ENCODE results near the gene PCYT1B. TPM values are rescaled to one million over a fixed set of nuclear protein-coding genes. Genes with fewer than 3 reads are reported as not detected.
"Not testable (repeated sequence)": the region's sequence is repeated elsewhere in the genome, so short reads cannot be mapped to it uniquely, and the experiment has no call there.

PCYT1B gene
- total RNA-seq, 2 donors from 2014 or later: 11.3 to 16.0 TPM

- no peaks in the 10 kb centered on the region for H3K36me3 ChIP-seq (ENCODE audit: control insufficient read depth, insufficient read depth, low read length)
- H3K4me3 Mint-ChIP-seq: no peak overlapping the region
- TF ChIP-seq CTCF (conservative IDR thresholded peaks at IDR 0.05): no peak
- H3K27ac Mint-ChIP-seq: no peak overlapping the region
- H3K9me3 ChIP-seq (ENCODE audit: control insufficient read depth, low read length): no peaks in the 10 kb centered on the region
- DNase-seq: no peak
- peak overlapping the region; percentile 44 for H3K27ac ChIP-seq (ENCODE audit: low read depth, low read length)
- no peaks in the 10 kb centered on the region for H3K27me3 ChIP-seq (ENCODE audit: control insufficient read depth, insufficient read depth, low read length, poor library complexity, severe bottlenecking)
- no peak overlapping the region for H3K4me3 ChIP-seq (ENCODE audit: low read length)
- no peaks in the 10 kb centered on the region for H3K36me3 Mint-ChIP-seq (ENCODE audit: low read depth)
- H3K9me3 Mint-ChIP-seq: no peaks in the 10 kb centered on the region
- no peaks in the 10 kb centered on the region for H3K4me1 ChIP-seq (ENCODE audit: control insufficient read depth, insufficient read depth, low read length)
- H3K4me1 Mint-ChIP-seq: peaks cover 4% of the 10 kb centered on the region
- H3K9ac ChIP-seq (ENCODE audit: extremely low read depth, low read length, poor library complexity, severe bottlenecking): no peak overlapping the region
- no peaks in the 10 kb centered on the region for H3K27me3 Mint-ChIP-seq (ENCODE audit: insufficient read depth)
Measured at GRCh38 chrX:24658421-24658820, 11.3 kb upstream of the PCYT1B start.

- Histone ChIP-seq H3K27me3 (ENCODE audit: control insufficient read depth, insufficient read depth, low read length, poor library complexity, severe bottlenecking) (no peaks in the 10 kb centered on the region), H3K9ac (ENCODE audit: extremely low read depth, low read length, poor library complexity, severe bottlenecking) (no peak overlapping the region), H3K4me1 (ENCODE audit: control insufficient read depth, insufficient read depth, low read length) (no peaks in the 10 kb centered on the region), H3K4me3 (ENCODE audit: low read length) (no peak overlapping the region), H3K36me3 (ENCODE audit: control insufficient read depth, insufficient read depth, low read length) (no peaks in the 10 kb centered on the region), H3K27ac (ENCODE audit: low read depth, low read length) (peak overlapping the region; percentile 44), H3K9me3 (ENCODE audit: control insufficient read depth, low read length) (no peaks in the 10 kb centered on the region)
- H3K4me1 Mint-ChIP-seq: peaks cover 4% of the 10 kb centered on the region
- H3K4me3 Mint-ChIP-seq: no peak overlapping the region
- H3K36me3 Mint-ChIP-seq (ENCODE audit: low read depth): no peaks in the 10 kb centered on the region
- DNase-seq: no peak
- no peak for TF ChIP-seq CTCF (conservative IDR thresholded peaks at IDR 0.05)
- no peak overlapping the region for H3K27ac Mint-ChIP-seq
- no peaks in the 10 kb centered on the region for H3K27me3 Mint-ChIP-seq (ENCODE audit: insufficient read depth)
- no peaks in the 10 kb centered on the region for H3K9me3 Mint-ChIP-seq
- 53 to 83% methylated on average over 4 to 6 of the region's 6 CpGs for WGBS, 2 experiments (ENCODE audit: insufficient coverage in 1 of 2, insufficient read length in 1 of 2)
Measured at GRCh38 chrX:24657671-24658386, 10.7 kb upstream of the PCYT1B start.

- not testable (repeated sequence) for H3K4me1 ChIP-seq (ENCODE audit: control insufficient read depth, insufficient read depth, low read length); H3K27ac ChIP-seq (ENCODE audit: low read depth, low read length); H3K4me1 Mint-ChIP-seq; H3K27ac Mint-ChIP-seq; H3K27me3 Mint-ChIP-seq (ENCODE audit: insufficient read depth); H3K36me3 ChIP-seq (ENCODE audit: control insufficient read depth, insufficient read depth, low read length); H3K4me3 ChIP-seq (ENCODE audit: low read length); H3K9me3 ChIP-seq (ENCODE audit: control insufficient read depth, low read length); H3K9ac ChIP-seq (ENCODE audit: extremely low read depth, low read length, poor library complexity, severe bottlenecking); H3K36me3 Mint-ChIP-seq (ENCODE audit: low read depth); H3K9me3 Mint-ChIP-seq; H3K27me3 ChIP-seq (ENCODE audit: control insufficient read depth, insufficient read depth, low read length, poor library complexity, severe bottlenecking)
- H3K4me3 Mint-ChIP-seq: peak overlapping the region; percentile 38
- WGBS, 2 experiments (ENCODE audit: insufficient coverage in 1 of 2, insufficient read length in 1 of 2): 62 to 100% methylated on average over 1 to 8 of the region's 9 CpGs
- DNase-seq: peak; percentile 71
- peak; percentile 74 for TF ChIP-seq CTCF (conservative IDR thresholded peaks at IDR 0.05)
Measured at GRCh38 chrX:24655679-24656078, 8.5 kb upstream of the PCYT1B start.

All from endodermal cell (in vitro differentiated cells).